ENCODE data around the gene CIB2.

Gene CIB2

GRCh38 chr15:78087951-78088772, 43.1 kb downstream of the CIB2 start:
- no peak overlapping the region for H3K4me2 ChIP-seq
- TF ChIP-seq Cebpa-rat (IDR thresholded peaks at IDR 0.05), result no peak

GRCh38 chr15:78085928-78086327, 45.3 kb downstream of the CIB2 start:
- Histone ChIP-seq H3K4me3 (no peak overlapping the region), H3K4me2 (no peak overlapping the region), H3K9ac (no peak overlapping the region), H3K27ac (no peak overlapping the region), H3K9me3 (no peaks in the 10 kb centered on the region), H3K27me3 (no peaks in the 10 kb centered on the region), H4K20me1 (no peaks in the 10 kb centered on the region), H3K4me1 (peaks cover 7% of the 10 kb centered on the region; the same call in 1 of the 2 replicates), H3K36me3 (no peaks in the 10 kb centered on the region)
- no peak for TF ChIP-seq Cebpa-rat (IDR thresholded peaks at IDR 0.05)

More at GRCh38 chr15:78087951-78088772, 43.1 kb downstream of the CIB2 start:
- Histone ChIP-seq H4K20me1 (no peaks in the 10 kb centered on the region), H3K4me3 (no peak overlapping the region), H3K36me3 (no peaks in the 10 kb centered on the region), H3K4me1 (peaks cover 23% of the 10 kb centered on the region), H3K27ac (no peak overlapping the region), H3K9me3 (no peaks in the 10 kb centered on the region), H3K9ac (no peak overlapping the region), H3K27me3 (no peaks in the 10 kb centered on the region)

- Histone ChIP-seq H3K9ac (no peak overlapping the region), H3K4me1 (peaks cover 7% of the 10 kb centered on the region; the same call in 1 of the 2 replicates), H3K27me3 (no peaks in the 10 kb centered on the region), H3K4me2 (peak overlapping the region; percentile 8; the same call in 1 of the 2 replicates), H3K9me3 (no peaks in the 10 kb centered on the region), H3K4me3 (no peak overlapping the region), H3K27ac (no peak overlapping the region), H4K20me1 (no peaks in the 10 kb centered on the region), H3K36me3 (no peaks in the 10 kb centered on the region)
- TF ChIP-seq Cebpa-rat (IDR thresholded peaks at IDR 0.05), result no peak
Measured at GRCh38 chr15:78084449-78084750, 46.8 kb downstream of the CIB2 start.

- no peak overlapping the region for H3K27ac ChIP-seq
Measured at GRCh38 chr15:78083687-78084448, 47.4 kb downstream of the CIB2 start.

GRCh38 chr15:78083186-78083585, 48.1 kb downstream of the CIB2 start:
- Histone ChIP-seq H3K4me1 (peaks cover 7% of the 10 kb centered on the region; the same call in 1 of the 2 replicates), H3K9ac (no peak overlapping the region), H3K27ac (no peak overlapping the region), H3K4me2 (no peak overlapping the region), H3K36me3 (no peaks in the 10 kb centered on the region), H4K20me1 (no peaks in the 10 kb centered on the region), H3K9me3 (no peaks in the 10 kb centered on the region), H3K27me3 (no peaks in the 10 kb centered on the region), H3K4me3 (no peak overlapping the region)
- no peak for TF ChIP-seq Cebpa-rat (IDR thresholded peaks at IDR 0.05)

More at GRCh38 chr15:78083687-78084448, 47.4 kb downstream of the CIB2 start:
- no peaks in the 10 kb centered on the region for H4K20me1 ChIP-seq
- peak overlapping the region; percentile 8; the same call in 1 of the 2 replicates for H3K4me2 ChIP-seq
- no peaks in the 10 kb centered on the region for H3K9me3 ChIP-seq
- no peak overlapping the region for H3K4me3 ChIP-seq
- no peak overlapping the region for H3K9ac ChIP-seq
- H3K36me3 ChIP-seq, result no peaks in the 10 kb centered on the region
- no peak for TF ChIP-seq Cebpa-rat (IDR thresholded peaks at IDR 0.05)
- no peaks in the 10 kb centered on the region for H3K27me3 ChIP-seq
- H3K4me1 ChIP-seq, result peaks cover 7% of the 10 kb centered on the region; the same call in 1 of the 2 replicates

- Histone ChIP-seq H4K20me1 (no peaks in the 10 kb centered on the region), H3K27ac (no peak overlapping the region), H3K4me2 (no peak overlapping the region), H3K27me3 (no peaks in the 10 kb centered on the region), H3K9ac (no peak overlapping the region), H3K36me3 (no peaks in the 10 kb centered on the region), H3K4me3 (no peak overlapping the region), H3K4me1 (peaks cover 11% of the 10 kb centered on the region; the same call in 1 of the 2 replicates), H3K9me3 (no peaks in the 10 kb centered on the region)
- no peak for TF ChIP-seq Cebpa-rat (IDR thresholded peaks at IDR 0.05)
Measured at GRCh38 chr15:78082743-78083110, 48.5 kb downstream of the CIB2 start.

- Histone ChIP-seq H3K4me1 (peaks cover 12% of the 10 kb centered on the region; the same call in 1 of the 2 replicates), H3K36me3 (no peaks in the 10 kb centered on the region), H3K4me3 (no peak overlapping the region), H4K20me1 (no peaks in the 10 kb centered on the region), H3K9me3 (no peaks in the 10 kb centered on the region), H3K4me2 (no peak overlapping the region), H3K27me3 (no peaks in the 10 kb centered on the region), H3K27ac (no peak overlapping the region), H3K9ac (no peak overlapping the region)
- TF ChIP-seq Cebpa-rat (IDR thresholded peaks at IDR 0.05), result no peak
Measured at GRCh38 chr15:78082106-78082742, 49.0 kb downstream of the CIB2 start.

- no peaks in the 10 kb centered on the region for H3K9me3 ChIP-seq
- peaks cover 12% of the 10 kb centered on the region for H4K20me1 ChIP-seq
- no peaks in the 10 kb centered on the region for H3K27me3 ChIP-seq
- no peaks in the 10 kb centered on the region for H3K36me3 ChIP-seq
- peaks cover 29% of the 10 kb centered on the region for H3K4me1 ChIP-seq
- no peak overlapping the region for H3K4me3 ChIP-seq
- H3K4me2 ChIP-seq, result no peak overlapping the region
- no peak overlapping the region for H3K9ac ChIP-seq
- no peak overlapping the region for H3K27ac ChIP-seq
- no peak for TF ChIP-seq Cebpa-rat (IDR thresholded peaks at IDR 0.05)
Measured at GRCh38 chr15:78080088-78080460, 51.2 kb downstream of the CIB2 start.

- Histone ChIP-seq H3K27ac (no peak overlapping the region), H3K36me3 (no peaks in the 10 kb centered on the region)
Measured at GRCh38 chr15:78079298-78080087, 51.8 kb downstream of the CIB2 start.

More at GRCh38 chr15:78079298-78080087, 51.8 kb downstream of the CIB2 start:
- peaks cover 12% of the 10 kb centered on the region for H4K20me1 ChIP-seq
- H3K27me3 ChIP-seq, result no peaks in the 10 kb centered on the region
- H3K4me1 ChIP-seq, result peaks cover 30% of the 10 kb centered on the region
- no peak overlapping the region for H3K4me3 ChIP-seq
- no peaks in the 10 kb centered on the region for H3K9me3 ChIP-seq
- no peak overlapping the region for H3K4me2 ChIP-seq
- no peak overlapping the region for H3K9ac ChIP-seq
- TF ChIP-seq Cebpa-rat (IDR thresholded peaks at IDR 0.05), result no peak

All from BLaER1 (cell line).